GM13977 (cell line): Measurements from ENCODE around the gene NEAT1.

Experiments used
- DNase-seq: peaks from one replicate; pipeline ENCODE4 v3.0.0; 2012; ENCODE audit warnings: low spot score
- in situ Hi-C: fragments of 300-500 bp; cut with MboI; formaldehyde crosslinking; loops from one replicate; pipeline ENCODE4 v1.12.0; 2022; ENCODE audit warnings: low sequenced_read_pairs, low pct_unique_long_range_greater_than_20kb, mixed read lengths, inconsistent platforms; ENCODE audit not compliant: unreplicated experiment
- TF ChIP-seq, protein P1 (sequence below): IDR thresholded peaks from 2 replicates; pipeline ENCODE4 v1.5.1; 2012; ENCODE audit warnings: mild to moderate bottlenecking, control low read depth; ENCODE audit not compliant: insufficient read depth; ENCODE audit errors: extremely low read depth, missing control alignments

NEAT1 gene

DNA sequence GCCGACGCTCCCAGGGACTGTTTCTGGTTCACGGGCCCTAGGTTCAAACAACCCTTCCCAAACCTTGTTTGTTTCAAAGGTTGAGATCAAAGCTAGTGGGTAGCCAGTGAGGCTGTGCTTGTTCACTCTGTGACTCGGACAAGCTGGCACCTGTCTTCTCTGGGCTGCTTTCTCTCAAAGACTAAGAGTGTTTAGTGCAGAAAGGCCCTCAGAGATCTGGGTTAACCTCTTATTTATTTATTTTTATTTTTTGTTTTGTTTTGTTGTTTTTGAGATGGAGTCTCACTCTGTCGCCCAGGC, 63.3 kb downstream of the NEAT1 start:
- TF ChIP-seq, protein P1, sequence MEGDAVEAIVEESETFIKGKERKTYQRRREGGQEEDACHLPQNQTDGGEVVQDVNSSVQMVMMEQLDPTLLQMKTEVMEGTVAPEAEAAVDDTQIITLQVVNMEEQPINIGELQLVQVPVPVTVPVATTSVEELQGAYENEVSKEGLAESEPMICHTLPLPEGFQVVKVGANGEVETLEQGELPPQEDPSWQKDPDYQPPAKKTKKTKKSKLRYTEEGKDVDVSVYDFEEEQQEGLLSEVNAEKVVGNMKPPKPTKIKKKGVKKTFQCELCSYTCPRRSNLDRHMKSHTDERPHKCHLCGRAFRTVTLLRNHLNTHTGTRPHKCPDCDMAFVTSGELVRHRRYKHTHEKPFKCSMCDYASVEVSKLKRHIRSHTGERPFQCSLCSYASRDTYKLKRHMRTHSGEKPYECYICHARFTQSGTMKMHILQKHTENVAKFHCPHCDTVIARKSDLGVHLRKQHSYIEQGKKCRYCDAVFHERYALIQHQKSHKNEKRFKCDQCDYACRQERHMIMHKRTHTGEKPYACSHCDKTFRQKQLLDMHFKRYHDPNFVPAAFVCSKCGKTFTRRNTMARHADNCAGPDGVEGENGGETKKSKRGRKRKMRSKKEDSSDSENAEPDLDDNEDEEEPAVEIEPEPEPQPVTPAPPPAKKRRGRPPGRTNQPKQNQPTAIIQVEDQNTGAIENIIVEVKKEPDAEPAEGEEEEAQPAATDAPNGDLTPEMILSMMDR = no peak
- DNase-seq = no peak
- in situ Hi-C loops = loop anchor here (10.0 kb wide), 1 partner anchor 61 kb away; the partner anchor contains the start of gene NEAT1

- no peak for DNase-seq
- TF ChIP-seq, protein P1 = no peak
- in situ Hi-C loops = loop anchor here (10.0 kb wide), 1 partner anchor 62 kb away; the partner anchor contains the start of gene NEAT1
These were observed 64.2 kb downstream of the NEAT1 start for GRCh38 chr11:65486570-65487466.

GRCh38 chr11:65487467-65488272, 65.1 kb downstream of the NEAT1 start:
- in situ Hi-C loops = loop anchor here (10.0 kb wide), 1 partner anchor 63 kb away; the partner anchor contains the start of gene NEAT1
- TF ChIP-seq, protein P1 = peak; percentile 12
- peak; percentile 79 for DNase-seq

DNA sequence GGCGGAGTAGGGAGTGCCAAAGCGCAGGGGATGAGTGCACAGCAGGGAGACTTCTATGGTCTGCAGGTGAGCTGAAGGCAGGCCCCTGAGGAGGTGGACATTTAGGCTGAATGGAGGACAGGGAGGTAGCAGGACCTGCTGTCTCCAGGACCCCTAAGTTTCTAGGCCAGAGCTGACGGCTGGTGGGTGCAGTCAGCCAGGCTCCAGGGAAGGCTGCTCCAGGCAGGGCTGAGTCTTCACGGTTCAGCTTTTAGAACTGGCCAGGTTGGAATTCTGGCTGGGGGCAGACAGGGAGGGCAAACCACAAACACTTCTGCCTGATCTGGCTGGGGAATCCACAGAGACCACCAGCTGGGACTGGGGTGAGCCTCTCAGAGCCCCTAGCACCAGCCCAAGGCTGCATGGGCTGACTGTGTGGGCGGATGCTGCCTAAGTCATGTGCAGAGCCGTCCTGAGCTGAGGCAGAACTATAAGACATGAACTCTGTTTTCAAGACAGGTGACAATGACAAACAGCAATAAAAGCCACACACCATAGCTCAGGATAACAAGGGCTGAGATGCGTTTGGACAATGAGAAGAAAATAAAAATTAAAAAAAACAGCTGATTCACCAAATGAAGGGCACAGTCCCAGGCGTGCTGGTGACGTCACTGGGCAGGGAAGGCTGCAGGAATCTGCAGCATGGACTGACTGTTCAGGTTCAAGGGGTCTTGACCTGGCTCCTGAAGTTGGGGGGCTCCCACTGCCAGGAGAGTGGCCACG, 65.9 kb downstream of the NEAT1 start:
- DNase-seq = peak; percentile 31
- TF ChIP-seq, protein P1 = no peak
- in situ Hi-C loops = loop anchor here (10.0 kb wide), 1 partner anchor 64 kb away; the partner anchor contains the start of gene NEAT1

DNA sequence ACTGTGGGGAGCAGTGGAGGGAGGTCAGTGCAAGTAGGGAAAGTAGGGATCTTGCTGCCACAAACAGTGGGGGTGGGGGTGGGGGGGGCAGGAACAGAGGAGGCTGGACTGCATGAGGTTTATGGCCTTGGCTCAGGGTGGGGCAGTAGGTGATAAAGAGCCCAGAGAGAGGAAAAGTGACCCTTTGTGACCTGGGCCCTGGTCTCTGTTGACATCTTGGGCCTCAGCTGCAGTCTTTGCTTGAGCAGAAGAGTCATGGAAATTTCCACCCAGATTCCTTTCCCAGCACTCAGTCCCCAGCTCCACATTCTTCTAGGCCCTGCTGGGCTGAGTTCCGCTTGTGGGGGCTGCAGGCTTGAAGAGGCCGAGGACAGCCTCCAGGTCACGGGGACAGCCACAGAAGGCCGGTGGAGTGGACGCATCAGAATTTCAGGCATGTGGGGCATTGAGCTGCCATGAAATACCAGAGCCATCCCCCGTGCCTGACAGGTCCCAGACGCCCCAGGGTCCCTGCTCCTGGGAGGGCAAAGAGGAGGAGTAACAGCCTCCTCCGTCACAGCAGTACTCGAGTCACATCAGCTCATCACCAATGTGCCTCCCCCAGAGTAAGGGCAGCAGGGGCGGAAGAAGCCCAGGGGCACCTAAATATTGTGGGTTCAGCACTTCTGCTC, 66.6 kb downstream of the NEAT1 start:
- in situ Hi-C loops = loop anchor here (10.0 kb wide), 1 partner anchor 64 kb away; the partner anchor contains the start of gene NEAT1

More for the DNA sequence above, 66.6 kb downstream of the NEAT1 start:
- TF ChIP-seq, protein P1 = no peak
- DNase-seq = no peak
